ENCODE results near the gene NAV2.
A peak's percentile ranks its signal among the peaks of the same experiment; 100 is the strongest.
"Not testable (repeated sequence)": the region's sequence is repeated elsewhere in the genome, so short reads cannot be mapped to it uniquely, and the experiment has no call there.

The NAV2 gene

GRCh38 chr11:19923626-19924025, 211.0 kb downstream of the NAV2 start:
- no peak for DNase-seq
- H3K4me1 Mint-ChIP-seq = no peaks in the 10 kb centered on the region
- H3K4me3 Mint-ChIP-seq = no peak overlapping the region

DNA sequence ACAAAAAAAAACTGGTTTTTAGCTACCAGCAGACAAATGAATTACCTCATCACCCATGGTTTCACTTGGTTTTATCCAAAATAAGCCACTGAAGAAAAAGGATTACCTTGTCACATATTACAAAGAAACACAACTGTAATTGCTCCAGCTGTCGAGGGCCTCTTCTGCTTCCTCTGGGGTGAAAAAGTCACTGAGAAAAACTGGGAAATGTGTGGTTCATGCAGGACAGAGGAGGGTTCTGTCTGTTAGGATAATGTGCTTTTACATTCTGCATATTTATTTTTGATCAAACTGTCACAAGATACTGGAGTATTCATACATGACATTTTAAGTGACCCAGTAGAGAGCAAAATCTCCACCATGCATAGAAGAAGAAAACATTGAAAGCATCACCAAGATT, 211.7 kb downstream of the NAV2 start:
- Mint-ChIP-seq H3K4me3 (no peak overlapping the region), H3K4me1 (no peaks in the 10 kb centered on the region), H3K27ac (no peak overlapping the region), H3K36me3 (ENCODE audit: low read depth) (no peaks in the 10 kb centered on the region), H3K9me3 (no peaks in the 10 kb centered on the region), H3K27me3 (ENCODE audit: low read depth, poor library complexity) (no peaks in the 10 kb centered on the region)
- no peak for DNase-seq
- TF ChIP-seq, protein P1, sequence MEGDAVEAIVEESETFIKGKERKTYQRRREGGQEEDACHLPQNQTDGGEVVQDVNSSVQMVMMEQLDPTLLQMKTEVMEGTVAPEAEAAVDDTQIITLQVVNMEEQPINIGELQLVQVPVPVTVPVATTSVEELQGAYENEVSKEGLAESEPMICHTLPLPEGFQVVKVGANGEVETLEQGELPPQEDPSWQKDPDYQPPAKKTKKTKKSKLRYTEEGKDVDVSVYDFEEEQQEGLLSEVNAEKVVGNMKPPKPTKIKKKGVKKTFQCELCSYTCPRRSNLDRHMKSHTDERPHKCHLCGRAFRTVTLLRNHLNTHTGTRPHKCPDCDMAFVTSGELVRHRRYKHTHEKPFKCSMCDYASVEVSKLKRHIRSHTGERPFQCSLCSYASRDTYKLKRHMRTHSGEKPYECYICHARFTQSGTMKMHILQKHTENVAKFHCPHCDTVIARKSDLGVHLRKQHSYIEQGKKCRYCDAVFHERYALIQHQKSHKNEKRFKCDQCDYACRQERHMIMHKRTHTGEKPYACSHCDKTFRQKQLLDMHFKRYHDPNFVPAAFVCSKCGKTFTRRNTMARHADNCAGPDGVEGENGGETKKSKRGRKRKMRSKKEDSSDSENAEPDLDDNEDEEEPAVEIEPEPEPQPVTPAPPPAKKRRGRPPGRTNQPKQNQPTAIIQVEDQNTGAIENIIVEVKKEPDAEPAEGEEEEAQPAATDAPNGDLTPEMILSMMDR (IDR thresholded peaks at IDR 0.05) = no peak

More at GRCh38 chr11:19923626-19924025, 211.0 kb downstream of the NAV2 start:
- H3K27ac Mint-ChIP-seq = no peak overlapping the region
- H3K36me3 Mint-ChIP-seq (ENCODE audit: low read depth) = no peaks in the 10 kb centered on the region
- no peaks in the 10 kb centered on the region for H3K27me3 Mint-ChIP-seq (ENCODE audit: low read depth, poor library complexity)
- H3K9me3 Mint-ChIP-seq = no peaks in the 10 kb centered on the region
- TF ChIP-seq, protein P1 (IDR thresholded peaks at IDR 0.05) = no peak

- Mint-ChIP-seq H3K9me3 (no peaks in the 10 kb centered on the region), H3K36me3 (ENCODE audit: low read depth) (no peaks in the 10 kb centered on the region), H3K4me1 (no peaks in the 10 kb centered on the region), H3K27me3 (ENCODE audit: low read depth, poor library complexity) (no peaks in the 10 kb centered on the region), H3K27ac (no peak overlapping the region), H3K4me3 (no peak overlapping the region)
- TF ChIP-seq, protein P1 (IDR thresholded peaks at IDR 0.05) = no peak
- no peak for DNase-seq
These were observed 212.1 kb downstream of the NAV2 start for GRCh38 chr11:19924716-19925115.

DNA sequence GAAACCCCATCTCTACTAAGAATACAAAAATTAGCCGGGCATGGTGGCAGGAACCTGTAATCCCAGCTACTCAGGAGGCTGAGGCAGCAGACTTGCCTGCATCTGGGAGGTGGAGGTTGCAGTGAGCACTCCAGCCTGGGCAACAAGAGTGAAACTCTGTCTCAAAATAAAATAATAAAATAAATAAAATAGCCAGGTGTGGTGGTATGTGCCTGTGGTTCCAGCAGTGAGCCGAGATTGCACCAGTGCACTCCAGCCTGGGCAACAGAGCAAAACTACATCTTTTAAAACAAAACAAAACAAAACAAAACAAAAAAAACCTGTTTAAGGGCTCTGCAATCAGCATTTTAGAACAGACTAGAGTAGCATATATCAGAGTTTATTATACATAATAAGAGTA, 214.8 kb downstream of the NAV2 start:
- not testable (repeated sequence) for H3K36me3 Mint-ChIP-seq (ENCODE audit: low read depth); H3K4me3 Mint-ChIP-seq; H3K9me3 Mint-ChIP-seq; DNase-seq; H3K27ac Mint-ChIP-seq; H3K27me3 Mint-ChIP-seq (ENCODE audit: low read depth, poor library complexity)
- peaks cover 15% of the 10 kb centered on the region for H3K4me1 Mint-ChIP-seq

DNA sequence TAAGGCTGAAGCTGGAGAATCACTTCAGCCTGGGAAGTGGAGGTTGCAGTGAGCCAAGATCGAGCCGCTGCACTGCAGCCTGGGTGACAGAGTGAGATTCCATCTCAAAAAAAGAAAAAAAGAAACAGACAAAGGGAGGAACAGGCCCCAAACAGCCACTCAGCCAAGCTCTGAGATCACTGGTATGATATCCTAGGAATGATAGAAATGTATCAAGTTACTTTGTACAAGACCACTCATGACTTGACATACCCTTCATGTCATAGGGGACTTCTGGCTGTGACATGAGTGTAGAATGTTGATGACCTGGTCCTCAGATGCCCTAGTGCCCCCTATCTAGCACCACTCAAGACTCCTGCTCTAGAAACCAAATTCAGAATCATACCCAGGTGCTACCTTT, 216.5 kb downstream of the NAV2 start:
- Mint-ChIP-seq H3K4me3 (no peak overlapping the region), H3K27ac (no peak overlapping the region), H3K27me3 (ENCODE audit: low read depth, poor library complexity) (no peaks in the 10 kb centered on the region), H3K36me3 (ENCODE audit: low read depth) (no peaks in the 10 kb centered on the region), H3K9me3 (no peaks in the 10 kb centered on the region), H3K4me1 (peaks cover 15% of the 10 kb centered on the region)
- TF ChIP-seq, protein P1 (IDR thresholded peaks at IDR 0.05) = no peak
- no peak for DNase-seq

- Mint-ChIP-seq H3K27me3 (ENCODE audit: low read depth, poor library complexity) (no peaks in the 10 kb centered on the region), H3K36me3 (ENCODE audit: low read depth) (no peaks in the 10 kb centered on the region), H3K4me3 (no peak overlapping the region), H3K4me1 (peaks cover 15% of the 10 kb centered on the region), H3K9me3 (no peaks in the 10 kb centered on the region), H3K27ac (peak overlapping the region; percentile 69)
- TF ChIP-seq, protein P1 (IDR thresholded peaks at IDR 0.05) = no peak
- no peak for DNase-seq
These were observed 217.0 kb downstream of the NAV2 start for GRCh38 chr11:19929655-19930054.
